IPS-11a (cell line): ENCODE results near the gene LRRC31.

Experiments
- H3K4me3 ChIP-seq: one replicate; pipeline ENCODE4 v1.5.1; 2013; ENCODE audit warnings: low read depth, low read length, control low read depth

The LRRC31 gene

DNA sequence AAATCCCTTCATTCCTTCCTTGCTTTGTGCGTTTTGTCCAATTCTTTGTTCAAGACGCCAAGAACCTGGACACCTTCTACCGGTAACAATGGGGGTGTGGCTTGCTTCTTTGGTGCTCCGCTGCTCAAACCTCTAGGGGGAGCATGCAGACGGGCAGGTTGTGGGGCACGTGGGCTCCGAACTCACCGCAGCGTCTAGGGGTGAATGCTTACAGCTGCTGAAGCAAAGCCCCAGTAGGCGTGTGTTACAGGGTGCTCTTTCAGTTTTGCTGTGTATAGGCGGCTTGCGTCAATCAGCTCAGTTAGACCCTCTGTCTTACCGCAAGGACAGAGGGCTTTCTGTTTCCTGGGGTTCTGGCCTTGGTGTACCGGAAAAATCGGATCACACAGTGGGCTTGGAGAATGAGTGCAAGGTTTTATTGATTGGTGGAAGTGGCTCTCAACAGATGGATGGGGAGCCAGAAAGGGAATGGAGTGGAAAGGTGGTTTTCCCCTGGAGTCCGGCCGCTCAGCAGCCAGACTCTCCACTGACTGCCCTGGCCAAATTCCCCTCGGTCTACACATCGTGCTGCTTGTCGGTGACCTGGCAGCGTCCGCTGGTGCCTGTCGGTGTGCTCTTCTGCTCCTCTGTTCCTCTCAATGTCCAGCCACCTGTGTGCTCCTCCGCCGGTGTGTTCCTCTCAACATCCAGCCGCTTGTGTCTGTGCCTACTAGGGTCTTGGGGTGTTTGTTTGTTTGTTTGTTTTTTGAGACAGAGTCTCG is 55.8 kb downstream of the LRRC31 start:
- H3K4me3 ChIP-seq: no peak overlapping the region

DNA sequence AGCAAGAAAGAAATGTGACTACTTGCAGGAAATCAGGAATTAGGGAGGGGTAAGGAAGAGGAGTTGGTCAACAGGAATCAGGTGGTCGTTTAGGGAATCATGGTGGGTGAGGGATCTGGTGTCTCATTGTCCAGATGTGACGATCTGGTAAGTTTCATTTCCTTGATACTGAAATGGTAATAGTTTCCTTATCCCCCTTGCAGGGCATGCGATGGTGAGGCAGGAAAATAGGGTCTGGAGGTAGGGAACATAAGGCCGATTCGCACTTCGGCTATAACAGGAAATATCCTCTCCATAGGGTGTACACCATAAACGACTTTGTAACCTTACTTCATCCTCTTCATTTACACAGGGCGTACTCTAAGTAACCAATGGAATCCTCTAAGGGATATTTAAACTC is 56.5 kb downstream of the LRRC31 start:
- no peak overlapping the region for H3K4me3 ChIP-seq

DNA sequence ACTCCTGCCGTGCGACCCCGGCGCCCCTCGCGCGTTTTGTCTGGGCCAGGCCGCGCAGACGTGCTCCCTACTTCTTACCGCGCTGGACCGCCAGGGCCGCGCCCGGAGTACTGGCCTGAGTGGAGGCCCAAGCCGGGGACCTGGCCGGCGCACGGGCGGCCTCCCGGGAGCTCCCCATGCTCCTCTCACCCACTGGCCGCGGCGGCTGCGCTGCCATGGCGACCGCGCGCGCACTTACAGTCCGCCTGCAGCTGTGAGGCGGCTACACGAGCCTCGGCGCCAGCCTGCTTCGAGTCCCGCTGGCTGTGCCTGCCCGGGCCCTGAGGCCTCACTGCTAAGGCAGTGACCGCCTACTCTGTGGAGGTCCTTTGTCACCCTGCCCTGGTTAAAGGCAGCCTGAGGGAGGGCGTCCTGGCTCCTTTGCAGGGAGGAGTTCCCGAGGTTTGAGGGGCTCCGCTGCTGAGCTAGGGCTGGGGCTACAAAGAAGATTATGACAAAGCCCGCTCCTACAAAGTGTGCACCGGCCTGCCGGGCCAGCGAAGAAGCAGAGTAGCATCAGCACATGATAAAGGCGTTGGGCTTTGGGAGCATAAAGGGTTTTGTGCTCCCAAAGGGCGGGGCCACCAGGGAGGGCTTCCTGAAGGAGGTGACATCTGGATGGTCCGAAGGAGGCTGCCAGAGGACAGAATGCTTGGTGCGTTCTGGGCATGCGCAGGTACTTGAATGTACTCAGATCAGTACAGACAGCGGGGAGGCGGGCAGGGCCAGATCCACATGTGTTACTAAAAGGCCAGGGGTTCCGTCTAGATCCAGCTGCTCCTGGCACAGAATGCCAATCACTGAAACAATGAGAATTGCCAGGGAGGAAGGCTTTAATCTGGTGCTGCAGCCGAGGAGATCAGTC is 57.2 kb downstream of the LRRC31 start, which contains the start of the genes LRRC34 and LRRIQ4:
Gene LRRC34 (minus strand): TSS at position 573 of the 904 bp plus-strand sequence. CDS start 356 bp downstream, at position 217.
Gene LRRIQ4 (plus strand): TSS at position 539 of the 904 bp plus-strand sequence. CDS start 9,052 bp downstream, outside the sequence.
- H3K4me3 ChIP-seq: peak within 1 kb of the TSS; percentile 65

DNA sequence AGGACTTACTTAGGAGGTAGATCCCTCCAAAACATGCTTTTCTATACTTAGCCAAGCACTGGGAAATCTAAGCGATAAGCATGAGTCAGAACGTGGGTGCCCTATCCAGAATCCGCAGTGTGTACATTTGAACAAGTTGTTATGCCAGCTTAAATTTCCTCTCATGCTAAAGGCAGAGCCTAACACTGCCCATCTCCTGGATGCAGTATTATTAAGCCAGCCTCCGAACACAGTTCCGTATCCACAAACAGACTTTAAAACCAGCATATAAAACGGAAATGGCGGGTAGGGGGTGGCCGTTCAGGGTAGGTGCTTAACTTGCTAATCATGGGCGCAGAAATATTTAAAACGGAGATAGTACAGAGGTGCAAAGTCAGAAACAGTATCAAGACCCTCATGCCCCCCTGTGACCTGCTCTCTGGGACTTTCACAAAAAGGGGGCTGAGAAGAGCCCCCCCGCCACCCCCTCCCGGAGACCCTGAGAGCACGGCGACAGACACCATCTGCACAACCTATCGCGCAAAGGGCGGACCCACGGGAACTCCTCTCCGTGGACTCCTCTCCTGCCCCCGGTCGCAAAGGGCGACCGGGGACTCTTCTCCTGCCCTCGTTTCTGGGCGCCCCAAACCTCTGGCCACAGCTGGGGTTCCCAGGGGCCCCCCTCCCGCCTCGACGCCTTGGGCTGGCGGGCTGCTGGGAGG is 58.0 kb downstream of the LRRC31 start:
- peak overlapping the region; percentile 65 for H3K4me3 ChIP-seq

DNA sequence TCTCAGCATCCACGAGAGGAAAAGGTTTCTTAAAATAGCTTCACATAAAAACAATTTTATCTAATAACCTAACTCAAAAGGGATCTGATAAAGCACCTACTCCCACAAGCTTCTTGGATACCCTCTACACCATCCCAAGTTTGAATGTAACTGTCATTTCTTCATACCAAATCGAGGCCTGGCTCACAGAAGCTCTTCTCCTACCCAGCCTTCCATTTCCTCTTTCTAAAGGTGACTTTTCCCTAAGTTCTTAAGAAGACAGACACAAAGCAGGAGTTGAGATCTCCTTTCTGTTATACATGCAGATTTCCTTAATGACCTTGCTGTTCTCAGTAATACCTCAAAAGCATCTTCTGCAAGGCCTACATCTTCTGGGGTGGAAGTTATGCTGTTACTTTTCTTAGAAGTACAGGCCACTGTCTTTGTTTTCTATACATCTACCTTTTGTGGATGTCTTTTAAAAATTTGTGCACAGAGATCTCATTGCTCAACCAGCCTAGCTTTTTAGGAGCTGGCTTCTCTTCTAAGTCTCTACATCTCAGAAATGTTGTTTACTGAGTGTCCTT is 60.4 kb downstream of the LRRC31 start:
- H3K4me3 ChIP-seq: no peak overlapping the region

DNA sequence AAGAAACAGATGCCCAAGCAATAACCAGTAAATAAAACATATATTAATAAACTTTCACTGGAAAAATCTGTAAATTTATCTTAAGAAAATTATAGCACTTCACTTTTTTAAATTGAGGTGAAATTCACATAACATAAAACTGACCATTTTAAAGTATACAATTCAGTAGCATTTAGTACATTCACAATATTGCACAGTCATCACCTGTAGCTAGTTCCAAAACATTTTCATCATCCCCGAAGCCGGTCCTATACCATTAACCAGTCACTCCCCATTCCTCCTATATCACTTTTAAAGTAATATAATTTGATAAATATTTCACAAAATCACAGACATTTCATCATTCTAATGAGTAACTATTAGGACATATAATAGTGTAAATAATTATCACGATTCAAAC is 65.1 kb downstream of the LRRC31 start:
- no peak overlapping the region for H3K4me3 ChIP-seq

DNA sequence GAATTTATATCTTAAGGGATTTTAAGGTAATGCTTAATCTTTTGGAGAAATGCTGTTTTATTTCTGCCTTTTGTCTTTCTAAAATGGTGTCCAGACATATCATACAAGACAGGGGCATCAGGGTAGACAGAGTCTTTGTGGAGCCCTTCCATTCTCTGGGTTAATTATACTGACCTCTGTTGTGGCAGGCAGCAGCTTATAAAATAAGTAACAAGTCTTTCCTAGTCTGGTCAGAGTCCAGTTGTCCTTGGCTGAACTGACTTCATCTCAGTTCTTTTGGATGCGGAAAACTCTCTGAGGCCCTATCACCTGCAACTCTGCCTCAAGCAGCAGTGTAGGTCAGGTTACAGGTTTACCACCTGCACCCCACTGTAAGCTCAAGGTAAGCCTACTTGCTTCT is 77.4 kb downstream of the LRRC31 start:
- no peak overlapping the region for H3K4me3 ChIP-seq

DNA sequence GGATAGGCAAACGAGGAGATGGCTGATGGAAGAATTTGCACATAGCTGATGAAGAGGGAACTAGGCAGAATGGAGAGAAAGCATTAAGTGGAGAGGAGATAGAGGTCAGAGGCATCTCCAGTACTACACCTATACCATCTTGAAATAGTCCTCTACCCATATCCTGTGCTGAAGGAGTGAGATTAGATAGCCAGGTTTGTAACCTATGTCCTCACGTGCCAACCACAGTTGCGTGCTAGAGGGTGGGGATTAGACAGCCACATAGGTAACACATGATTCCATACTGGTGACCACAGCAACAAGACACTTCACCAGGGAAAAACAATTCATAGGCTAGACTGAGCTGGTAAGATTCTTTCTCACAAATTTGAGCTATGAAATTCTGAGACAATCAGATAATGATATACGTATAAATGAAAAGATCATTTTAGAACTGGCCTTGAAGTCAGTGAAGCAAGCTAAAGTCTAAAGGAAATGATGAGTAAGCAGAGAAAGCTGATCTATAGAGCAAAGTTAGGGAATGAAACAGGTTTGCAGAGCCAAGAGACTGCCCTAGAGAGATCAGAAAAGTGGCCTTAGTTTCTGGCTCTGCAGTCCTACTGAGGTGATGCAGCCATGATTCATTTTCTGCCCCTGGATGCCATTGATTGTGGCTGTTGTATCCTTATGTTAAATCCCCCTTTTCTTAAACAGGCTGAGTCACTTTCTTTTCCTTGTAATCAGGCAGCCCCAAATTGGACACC is 78.9 kb downstream of the LRRC31 start:
- H3K4me3 ChIP-seq: no peak overlapping the region

DNA sequence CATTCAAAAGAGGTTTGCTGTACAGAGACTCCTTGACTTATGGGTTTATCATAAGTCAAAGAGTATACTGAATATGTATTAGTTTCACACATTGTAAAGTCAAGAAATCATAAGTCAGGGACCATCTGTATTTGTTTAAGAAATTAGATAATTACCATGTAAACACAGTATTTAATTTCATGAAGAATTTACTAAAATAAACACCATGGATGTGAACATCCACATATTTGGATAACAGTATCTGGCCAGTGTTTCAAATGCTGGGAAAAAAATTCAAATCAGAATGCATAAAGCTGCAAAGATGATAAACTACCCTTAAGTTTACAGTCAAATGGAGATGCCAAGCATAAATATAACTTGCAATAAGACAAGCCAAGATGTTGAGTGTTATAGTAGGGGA is 79.5 kb downstream of the LRRC31 start:
- H3K4me3 ChIP-seq: no peak overlapping the region
